Kidney (tissue), 14 donors: ENCODE measurements around the gene CHPF2. TPM values are rescaled to one million over a fixed set of nuclear protein-coding genes. Genes with fewer than 3 reads are reported as not detected.

Experiments used
- DNase-seq, 5 donors: peaks; one replicate each; pipeline ENCODE4 v3.0.0-alpha.2; 2013 to 2020
- FAIRE-seq: peaks from 2 replicates; lab custom pipeline; 2012; peaks lifted over from hg19 to GRCh38; lab: Jason Lieb, UNC
- H3K27ac ChIP-seq, 2 donors: one replicate each; pipeline ENCODE4 v1.7.0; 2013; ENCODE audit warnings: low read depth in 2 of 2, low read length in 2 of 2, inconsistent platforms in 1 of 2
- H3K27me3 ChIP-seq: one replicate; pipeline ENCODE4 v1.7.1; 2013; ENCODE audit warnings: low read length, inconsistent platforms; ENCODE audit not compliant: control insufficient read depth, insufficient read depth
- H3K36me3 ChIP-seq, 3 donors: one replicate each; pipeline versions ENCODE4 v1.7.0 to v1.7.1; 2013; ENCODE audit warnings: low read length in 3 of 3, control low read depth in 1 of 3, inconsistent platforms in 1 of 3; ENCODE audit not compliant: insufficient read depth in 3 of 3, control insufficient read depth in 2 of 3
- H3K4me1 ChIP-seq, 3 donors: one replicate each; pipeline versions ENCODE4 v1.7.0 to v1.7.1; 2013; ENCODE audit warnings: low read length in 3 of 3, inconsistent platforms in 1 of 3, low read depth in 1 of 3; ENCODE audit not compliant: control insufficient read depth in 2 of 3, insufficient read depth in 2 of 3
- H3K4me3 ChIP-seq, 3 donors: one replicate each; pipeline versions ENCODE4 v1.7.0 to v1.8.1; 2013; ENCODE audit warnings: low read length in 3 of 3, control low read depth in 1 of 3, inconsistent platforms in 1 of 3
- H3K9ac ChIP-seq, 3 donors: one replicate each; pipeline versions ENCODE4 v1.7.0 to v1.7.1; 2013; ENCODE audit warnings: low read length in 3 of 3, control low read depth in 1 of 3, inconsistent platforms in 1 of 3
- H3K9me3 ChIP-seq, 3 donors: one replicate each; pipeline versions ENCODE4 v1.7.0 to v1.7.1; 2013; ENCODE audit warnings: low read length in 3 of 3, control low read depth in 1 of 3, inconsistent platforms in 1 of 3; ENCODE audit not compliant: control insufficient read depth in 2 of 3, insufficient read depth in 1 of 3
- intact Hi-C: fragments of 100-400 bp; cut with DNase I; formaldehyde crosslinking; loops from one replicate; pipeline ENCODE4 v1.11.1; 2022
- polyA plus RNA-seq: library from polyadenylated mRNA; stranded (reverse); fragments of 350-450 nt; fragmentation: Illumina TruSeq; extraction: RNeasy Lipid Tissue Mini Kit (QIAGEN cat#74804); gene quantifications from one replicate; pipeline ENCODE4 v1.2.3, GENCODE V29; 2014; ENCODE audit warnings: low read depth, low replicate concordance; ENCODE audit not compliant: insufficient read depth
- total RNA-seq: library from RNA; stranded (reverse); fragmentation: NEBNext Ultra II Directional; extraction: Animal tissue kit (Norgen Biotek cat#: 25700); gene quantifications from one replicate; pipeline ENCODE4 v1.2.1, GENCODE V29; 2021
- TF ChIP-seq, protein P1 (sequence below): IDR thresholded peaks from 3 replicates; pipeline ENCODE4 v1.5.1; 2012; ENCODE audit warnings: mild to moderate bottlenecking, moderate library complexity, borderline replicate concordance; ENCODE audit not compliant: insufficient read depth; ENCODE audit errors: extremely low read depth
- donor health status: control.
- donor health status: control.
- donor health status: control.
- donor health status: control.
- donor health status: control.
- donor health status: DM: yes; HTN: yes; CAD: no.
- donor health status: Normal renal cell carcinoma (clear cell type).

CHPF2 gene
- total and polyA plus RNA-seq, 2 donors from 2014 or later, result 15.6 to 45.2 TPM

DNA sequence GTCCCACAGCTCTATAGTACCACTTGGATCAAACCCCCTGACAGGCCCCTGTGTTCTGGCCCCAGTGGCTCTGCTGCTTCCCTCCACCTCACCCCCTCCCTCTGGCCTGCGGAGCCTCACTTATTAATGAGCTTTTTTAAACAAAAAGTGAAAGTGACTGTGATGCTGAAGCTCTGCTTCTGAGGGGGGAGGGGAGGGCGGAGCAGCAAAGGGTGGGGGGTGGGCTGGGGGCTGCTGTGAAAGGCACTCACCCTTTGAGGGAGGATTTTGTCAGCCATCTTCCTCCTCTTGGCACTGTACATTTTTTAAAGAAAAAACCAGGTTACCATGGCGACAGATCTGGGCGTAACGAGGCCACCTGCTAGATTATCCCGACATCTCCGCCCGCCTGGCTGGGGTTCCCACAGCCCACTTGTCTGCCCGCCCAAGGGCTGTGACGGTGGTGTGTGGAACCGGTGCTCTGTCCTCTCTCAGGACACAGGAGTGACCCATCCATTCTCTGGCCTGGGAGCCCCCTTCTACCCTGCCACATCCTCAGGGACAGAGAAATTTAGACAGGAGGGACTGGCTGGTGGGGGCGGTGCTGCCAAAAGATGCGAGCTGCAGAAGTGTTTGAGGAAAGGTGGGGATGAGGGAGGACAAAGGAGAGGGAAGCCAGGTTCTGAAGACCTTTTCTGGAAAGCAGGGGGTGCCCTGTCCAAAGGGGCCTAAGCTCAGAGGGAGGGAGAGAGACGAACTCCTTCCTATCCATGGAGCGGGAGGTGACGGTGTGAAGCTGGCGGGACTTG lies 11.3 kb downstream of the CHPF2 start:
- Histone ChIP-seq H3K4me3 (no peak overlapping the region), H3K36me3 (peaks cover 0 to 11% (median 2%) of the 10 kb centered on the region in 3 donors), H3K4me1 (peaks cover 0 to 32% (median 10%) of the 10 kb centered on the region in 3 donors), H3K9ac (no peak overlapping the region), H3K27ac (no peak overlapping the region), H3K27me3 (no peaks in the 10 kb centered on the region), H3K9me3 (no peaks in the 10 kb centered on the region)
- intact Hi-C loops, result loop anchor here (10.0 kb wide), 1 partner anchor 61 kb away; no protein-coding TSS in a partner anchor
- DNase-seq (peak in 3 of 5 donors; percentile 24 to 62 (median 37)), FAIRE-seq (no peak)
- TF ChIP-seq, protein P1, sequence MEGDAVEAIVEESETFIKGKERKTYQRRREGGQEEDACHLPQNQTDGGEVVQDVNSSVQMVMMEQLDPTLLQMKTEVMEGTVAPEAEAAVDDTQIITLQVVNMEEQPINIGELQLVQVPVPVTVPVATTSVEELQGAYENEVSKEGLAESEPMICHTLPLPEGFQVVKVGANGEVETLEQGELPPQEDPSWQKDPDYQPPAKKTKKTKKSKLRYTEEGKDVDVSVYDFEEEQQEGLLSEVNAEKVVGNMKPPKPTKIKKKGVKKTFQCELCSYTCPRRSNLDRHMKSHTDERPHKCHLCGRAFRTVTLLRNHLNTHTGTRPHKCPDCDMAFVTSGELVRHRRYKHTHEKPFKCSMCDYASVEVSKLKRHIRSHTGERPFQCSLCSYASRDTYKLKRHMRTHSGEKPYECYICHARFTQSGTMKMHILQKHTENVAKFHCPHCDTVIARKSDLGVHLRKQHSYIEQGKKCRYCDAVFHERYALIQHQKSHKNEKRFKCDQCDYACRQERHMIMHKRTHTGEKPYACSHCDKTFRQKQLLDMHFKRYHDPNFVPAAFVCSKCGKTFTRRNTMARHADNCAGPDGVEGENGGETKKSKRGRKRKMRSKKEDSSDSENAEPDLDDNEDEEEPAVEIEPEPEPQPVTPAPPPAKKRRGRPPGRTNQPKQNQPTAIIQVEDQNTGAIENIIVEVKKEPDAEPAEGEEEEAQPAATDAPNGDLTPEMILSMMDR, result no peak

DNA sequence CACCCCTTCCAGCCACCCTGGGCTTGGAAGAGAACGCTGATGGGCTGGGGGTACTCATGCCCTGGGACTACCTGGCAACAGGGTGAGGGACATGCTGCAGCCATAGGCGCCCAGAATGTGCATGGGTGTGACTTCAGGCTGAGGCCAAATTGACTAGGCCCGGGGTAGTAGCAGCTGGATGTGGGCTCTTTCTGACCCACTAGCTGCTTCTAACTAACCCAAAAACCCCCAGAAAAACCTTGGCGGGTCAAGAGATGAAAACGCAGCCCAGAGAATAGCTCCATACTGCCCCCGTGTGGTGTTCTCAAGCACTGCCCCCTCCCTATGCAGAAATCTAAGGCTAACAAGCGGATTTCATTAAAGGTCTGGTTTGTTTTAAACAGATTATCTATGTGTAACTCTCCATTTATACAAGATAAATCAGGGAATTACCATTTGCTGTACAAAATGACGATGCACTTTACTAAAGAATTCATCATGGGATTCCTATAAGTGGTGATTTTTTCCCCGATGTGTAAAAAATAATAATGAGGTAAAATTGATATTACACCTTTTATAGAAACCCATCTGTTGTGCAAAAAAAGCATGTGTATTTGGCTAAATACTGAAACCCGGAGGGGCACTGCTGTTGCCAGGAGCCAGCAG lies 12.0 kb downstream of the CHPF2 start:
- TF ChIP-seq, protein P1, result peak; percentile 59
- DNase-seq (peak; percentile 60 to 79 (median 66)), FAIRE-seq (peak; percentile 11)
- no peaks in the 10 kb centered on the region for H3K27me3 ChIP-seq
- peaks cover 0 to 37% (median 10%) of the 10 kb centered on the region in 3 donors for H3K4me1 ChIP-seq
- H3K9ac ChIP-seq, result no peak overlapping the region
- no peak overlapping the region for H3K27ac ChIP-seq
- no peak overlapping the region for H3K4me3 ChIP-seq
- intact Hi-C loops, result loop anchor here (10.0 kb wide), 1 partner anchor 60 kb away; no protein-coding TSS in a partner anchor
- peaks cover 0 to 6% (median 2%) of the 10 kb centered on the region in 3 donors for H3K36me3 ChIP-seq
- H3K9me3 ChIP-seq, result no peaks in the 10 kb centered on the region

DNA sequence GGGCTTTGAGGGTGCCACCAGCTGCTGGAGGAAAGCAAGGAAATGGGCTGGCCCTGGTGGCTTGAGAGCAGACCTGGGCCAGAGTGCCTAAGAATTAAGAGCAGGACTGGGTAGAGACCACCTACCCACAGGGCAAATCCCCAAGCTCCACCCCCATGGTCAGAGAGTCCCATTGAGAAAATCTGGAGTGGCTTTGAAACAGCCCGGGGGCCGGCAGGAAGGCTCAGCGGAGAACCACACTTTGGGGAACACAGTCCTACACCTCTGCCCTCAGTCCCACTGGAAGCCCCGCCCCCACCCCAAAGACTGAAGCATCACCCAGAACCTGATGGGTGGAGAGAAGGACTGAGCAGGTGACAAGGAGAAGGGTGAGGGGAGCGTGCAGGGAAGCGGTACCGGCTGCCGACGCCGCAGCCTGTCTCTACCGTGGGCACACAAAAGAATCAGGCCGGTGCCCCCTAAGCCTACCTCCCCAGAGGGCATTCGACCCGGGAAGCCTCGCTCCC lies 12.6 kb downstream of the CHPF2 start:
- DNase-seq, result peak in 3 of 5 donors; percentile 5 to 74 (median 73)
- no peak overlapping the region for H3K27ac ChIP-seq
- TF ChIP-seq, protein P1, result no peak
- H3K27me3 ChIP-seq, result no peaks in the 10 kb centered on the region
- intact Hi-C loops, result loop anchor here (10.0 kb wide), 1 partner anchor 60 kb away; no protein-coding TSS in a partner anchor
- peak overlapping the region in 1 of 3 donors; percentile 39 for H3K4me3 ChIP-seq
- no peaks in the 10 kb centered on the region for H3K9me3 ChIP-seq
- FAIRE-seq, result no peak
- peaks cover 0 to 41% (median 12%) of the 10 kb centered on the region in 3 donors for H3K4me1 ChIP-seq
- no peak overlapping the region for H3K9ac ChIP-seq
- peaks cover 0 to 4% (median 2%) of the 10 kb centered on the region in 3 donors for H3K36me3 ChIP-seq
